ENCODE measurements around the gene SRPK3. TPM values are rescaled to one million over a fixed set of nuclear protein-coding genes. Genes with fewer than 3 reads are reported as not detected.
"Not testable (repeated sequence)": the region's sequence is repeated elsewhere in the genome, so short reads cannot be mapped to it uniquely, and the experiment has no call there.

The SRPK3 gene
- total and polyA plus RNA-seq, 5 donors: 27.0 to 53.1 (median 36.5) TPM

DNA sequence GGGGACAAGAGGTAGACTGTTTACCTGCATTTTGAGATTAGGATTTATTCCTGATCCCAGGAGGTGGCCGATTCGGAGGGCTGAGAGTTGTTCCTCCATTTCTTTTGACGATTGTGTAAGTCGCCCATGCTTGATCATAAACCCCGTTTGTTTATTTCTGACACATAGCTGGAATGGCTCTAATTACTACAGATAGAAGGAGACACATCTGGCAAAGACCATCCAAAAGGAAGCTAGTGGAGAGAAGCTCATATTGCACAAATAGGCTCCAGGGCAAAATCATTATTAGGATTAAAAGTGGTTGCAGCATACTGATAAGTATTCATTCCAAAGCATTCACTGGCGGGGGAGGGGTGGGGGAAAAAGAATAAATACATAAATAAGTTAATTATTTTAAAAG is 33.9 kb upstream of the SRPK3 start:
- H3K4me1 ChIP-seq (ENCODE audit: control insufficient read depth, insufficient read depth, low read length); H3K27me3 ChIP-seq (ENCODE audit: control insufficient read depth, insufficient read depth); ATAC-seq; H3K4me3 ChIP-seq (ENCODE audit: low read length); H3K27ac ChIP-seq (ENCODE audit: low read length); H3K9me3 ChIP-seq (ENCODE audit: control insufficient read depth, low read length); intact Hi-C loops (cut with DNase I); DNase-seq: not testable (repeated sequence)
- WGBS: 78% methylated on average over 6 of the region's 6 CpGs

DNA sequence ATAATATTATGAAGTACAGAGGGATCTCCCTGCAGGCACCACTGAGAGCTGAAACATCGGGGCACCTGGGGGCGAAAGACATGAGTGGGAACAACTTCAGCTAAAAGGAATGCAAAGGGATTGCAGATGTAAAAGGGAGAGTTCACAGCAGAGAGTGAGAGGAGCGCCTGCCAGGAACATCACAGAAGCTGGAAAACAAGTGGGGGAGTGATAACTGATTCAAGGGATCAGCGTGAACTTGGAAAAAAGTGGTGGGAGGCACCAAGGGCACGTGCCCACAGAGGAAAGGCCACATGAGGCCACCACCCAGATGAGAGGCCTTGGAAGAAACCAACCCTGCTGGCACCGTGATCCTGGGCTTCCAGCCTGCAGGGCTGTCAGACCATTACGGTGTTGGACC is 31.8 kb upstream of the SRPK3 start:
- H3K4me1 ChIP-seq (ENCODE audit: control insufficient read depth, insufficient read depth, low read length); intact Hi-C loops (cut with DNase I); ATAC-seq; H3K27ac ChIP-seq (ENCODE audit: low read length); H3K4me3 ChIP-seq (ENCODE audit: low read length); H3K27me3 ChIP-seq (ENCODE audit: control insufficient read depth, insufficient read depth); DNase-seq; H3K9me3 ChIP-seq (ENCODE audit: control insufficient read depth, low read length): not testable (repeated sequence)
- WGBS: 85% methylated on average over 7 of the region's 7 CpGs

GRCh38 chrX:153750127-153750774 is 30.6 kb upstream of the SRPK3 start:
- no peaks in the 10 kb centered on the region for H3K9me3 ChIP-seq (ENCODE audit: control insufficient read depth, low read length)
- no peak overlapping the region for H3K27ac ChIP-seq (ENCODE audit: low read length)
- no peak for ATAC-seq
- no peak for DNase-seq
- 81% methylated on average over 12 of the region's 12 CpGs for WGBS
- H3K4me3 ChIP-seq (ENCODE audit: low read length): no peak overlapping the region
- H3K4me1 ChIP-seq (ENCODE audit: control insufficient read depth, insufficient read depth, low read length): no peaks in the 10 kb centered on the region
- intact Hi-C loops (cut with DNase I): no loop called here
- no peaks in the 10 kb centered on the region for H3K27me3 ChIP-seq (ENCODE audit: control insufficient read depth, insufficient read depth)

- intact Hi-C loops (cut with DNase I): no loop called here
- H3K27me3 ChIP-seq (ENCODE audit: control insufficient read depth, insufficient read depth): no peaks in the 10 kb centered on the region
- no peak overlapping the region for H3K27ac ChIP-seq (ENCODE audit: low read length)
- H3K9me3 ChIP-seq (ENCODE audit: control insufficient read depth, low read length): no peaks in the 10 kb centered on the region
- DNase-seq: no peak
- ATAC-seq: no peak
- 68% methylated on average over 1 of the region's 1 CpG for WGBS
- no peak overlapping the region for H3K4me3 ChIP-seq (ENCODE audit: low read length)
- no peaks in the 10 kb centered on the region for H3K4me1 ChIP-seq (ENCODE audit: control insufficient read depth, insufficient read depth, low read length)
Observed at GRCh38 chrX:153755136-153755535, 25.7 kb upstream of the SRPK3 start.

GRCh38 chrX:153761863-153762262 is 19.0 kb upstream of the SRPK3 start:
- H3K27me3 ChIP-seq (ENCODE audit: control insufficient read depth, insufficient read depth): no peaks in the 10 kb centered on the region
- H3K9me3 ChIP-seq (ENCODE audit: control insufficient read depth, low read length): no peaks in the 10 kb centered on the region

GRCh38 chrX:153762626-153763173 is 18.1 kb upstream of the SRPK3 start:
- Histone ChIP-seq H3K9me3 (ENCODE audit: control insufficient read depth, low read length) (no peaks in the 10 kb centered on the region), H3K4me3 (ENCODE audit: low read length) (no peak overlapping the region), H3K27ac (ENCODE audit: low read length) (no peak overlapping the region), H3K27me3 (ENCODE audit: control insufficient read depth, insufficient read depth) (no peaks in the 10 kb centered on the region), H3K4me1 (ENCODE audit: control insufficient read depth, insufficient read depth, low read length) (no peaks in the 10 kb centered on the region)
- DNase-seq (peak in 2 of 3 donors; percentile 32 to 33), ATAC-seq (no peak)
- intact Hi-C loops (cut with DNase I): loop anchor here in 2 of 4 donors (10.0 kb wide), 1 partner anchor 192 kb away; no protein-coding TSS in a partner anchor
- 88% methylated on average over 14 of the region's 14 CpGs for WGBS

More at GRCh38 chrX:153761863-153762262, 19.0 kb upstream of the SRPK3 start:
- ATAC-seq (no peak), DNase-seq (no peak)
- WGBS: 78% methylated on average over 15 of the region's 15 CpGs
- Histone ChIP-seq H3K4me1 (ENCODE audit: control insufficient read depth, insufficient read depth, low read length) (no peaks in the 10 kb centered on the region), H3K4me3 (ENCODE audit: low read length) (no peak overlapping the region), H3K27ac (ENCODE audit: low read length) (no peak overlapping the region)
- intact Hi-C loops (cut with DNase I): loop anchor here in 2 of 4 donors (10.0 kb wide), 1 partner anchor 193 kb away; no protein-coding TSS in a partner anchor

GRCh38 chrX:153763298-153763932 is 17.4 kb upstream of the SRPK3 start:
- 89% methylated on average over 15 of the region's 18 CpGs for WGBS
- no peaks in the 10 kb centered on the region for H3K4me1 ChIP-seq (ENCODE audit: control insufficient read depth, insufficient read depth, low read length)
- peak in 2 of 3 donors; percentile 30 to 44 for DNase-seq
- no peak for ATAC-seq
- no peaks in the 10 kb centered on the region for H3K27me3 ChIP-seq (ENCODE audit: control insufficient read depth, insufficient read depth)
- H3K4me3 ChIP-seq (ENCODE audit: low read length): no peak overlapping the region
- no peak overlapping the region for H3K27ac ChIP-seq (ENCODE audit: low read length)
- no peaks in the 10 kb centered on the region for H3K9me3 ChIP-seq (ENCODE audit: control insufficient read depth, low read length)
- intact Hi-C loops (cut with DNase I): loop anchor here in 2 of 4 donors (10.0 kb wide), 1 partner anchor 191 kb away; no protein-coding TSS in a partner anchor

DNA sequence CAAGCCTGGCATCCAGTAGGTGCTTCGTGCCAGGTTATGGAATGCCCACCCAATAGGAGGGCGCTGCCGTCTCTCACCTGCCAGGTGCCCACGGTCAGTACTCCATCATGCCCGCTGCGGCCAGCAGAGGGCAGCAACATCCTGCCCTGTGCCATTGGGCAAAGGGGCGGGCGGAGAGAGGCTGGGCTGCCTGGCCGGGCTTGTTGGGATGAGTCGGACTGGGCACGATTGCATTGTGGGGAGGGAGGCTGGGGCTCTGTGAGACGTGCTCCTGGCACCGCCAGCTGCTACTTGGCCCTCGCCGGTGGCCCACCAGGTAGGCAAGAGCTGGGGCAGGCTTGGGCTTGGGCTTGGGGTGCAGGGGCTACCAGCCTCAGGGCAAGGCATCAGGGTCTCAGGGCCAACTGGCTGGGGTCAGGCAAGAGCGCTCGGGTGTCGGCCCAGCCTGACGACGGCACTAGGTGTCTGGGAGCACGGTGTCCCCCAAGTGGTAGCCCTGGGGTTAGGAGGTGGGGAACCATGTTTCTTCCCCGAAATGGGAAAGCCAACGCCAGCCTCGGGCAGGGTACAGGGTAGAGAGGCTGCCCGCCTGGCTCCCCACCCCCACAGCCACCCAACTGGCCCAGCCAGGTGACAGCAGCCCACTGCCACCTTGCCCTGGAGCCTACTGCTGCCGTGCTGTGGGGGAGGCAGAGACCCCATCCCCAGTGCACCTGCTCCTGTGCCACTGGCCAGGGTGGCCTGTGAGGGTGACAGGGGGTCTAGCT is 16.7 kb upstream of the SRPK3 start, which contains the start of gene PLXNB3:
Gene PLXNB3, plus strand, starts transcription at position 261 of the 767 bp plus-strand sequence. CDS start 1,287 bp downstream, outside the sequence.
- ATAC-seq: peak; percentile 73 to 79
- intact Hi-C loops (cut with DNase I): loop anchor here in 3 of 4 donors (2.0 to 10.0 kb wide), 2 partner anchors 189 to 191 kb away; no protein-coding TSS in a partner anchor
- H3K27me3 ChIP-seq (ENCODE audit: control insufficient read depth, insufficient read depth): no peaks in the 10 kb centered on the region
- H3K4me3 ChIP-seq (ENCODE audit: low read length): no peak within 1 kb of the TSS
- WGBS: 29% methylated on average over 26 of the region's 26 CpGs
- H3K4me1 ChIP-seq (ENCODE audit: control insufficient read depth, insufficient read depth, low read length): no peaks in the 10 kb centered on the region
- no peaks in the 10 kb centered on the region for H3K9me3 ChIP-seq (ENCODE audit: control insufficient read depth, low read length)
- peak; percentile 78 to 91 (median 91) for DNase-seq
- H3K27ac ChIP-seq (ENCODE audit: low read length): no peak within 1 kb of the TSS

DNA sequence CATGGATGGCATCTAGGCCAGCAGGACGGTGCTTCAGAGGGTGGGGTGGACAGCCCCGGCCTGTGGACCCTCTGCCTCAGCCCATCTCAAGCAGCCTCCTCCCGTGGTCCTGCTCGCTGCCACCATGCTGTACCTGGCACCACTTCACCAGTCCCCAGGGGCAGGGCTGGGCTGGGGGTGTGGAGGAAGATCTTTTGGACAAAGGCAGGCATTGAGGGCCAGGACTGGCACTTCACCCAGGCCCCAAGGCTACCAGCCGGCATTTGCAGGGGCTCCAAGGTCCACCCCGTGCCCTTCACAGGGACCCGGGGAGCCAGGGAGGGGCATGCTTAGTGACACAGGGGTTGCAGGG is 16.1 kb upstream of the SRPK3 start:
- intact Hi-C loops (cut with DNase I): loop anchor here in 3 of 4 donors (2.0 to 10.0 kb wide), 2 partner anchors 188 to 190 kb away; no protein-coding TSS in a partner anchor
- Histone ChIP-seq H3K27ac (ENCODE audit: low read length) (no peak overlapping the region), H3K4me3 (ENCODE audit: low read length) (no peak overlapping the region), H3K9me3 (ENCODE audit: control insufficient read depth, low read length) (no peaks in the 10 kb centered on the region), H3K4me1 (ENCODE audit: control insufficient read depth, insufficient read depth, low read length) (no peaks in the 10 kb centered on the region), H3K27me3 (ENCODE audit: control insufficient read depth, insufficient read depth) (no peaks in the 10 kb centered on the region)
- 70% methylated on average over 7 of the region's 7 CpGs for WGBS
- peak; percentile 5 to 23 for ATAC-seq
- DNase-seq: peak in 2 of 3 donors; percentile 30 to 65

GRCh38 chrX:153765138-153766079 is 15.4 kb upstream of the SRPK3 start:
- H3K27me3 ChIP-seq (ENCODE audit: control insufficient read depth, insufficient read depth): no peaks in the 10 kb centered on the region
- intact Hi-C loops (cut with DNase I): loop anchor here in 3 of 4 donors (2.0 to 10.0 kb wide), 2 partner anchors 187 to 189 kb away; no protein-coding TSS in a partner anchor
- H3K9me3 ChIP-seq (ENCODE audit: control insufficient read depth, low read length): no peaks in the 10 kb centered on the region
- H3K4me1 ChIP-seq (ENCODE audit: control insufficient read depth, insufficient read depth, low read length): no peaks in the 10 kb centered on the region
- 28% methylated on average over 22 of the region's 27 CpGs for WGBS
- H3K27ac ChIP-seq (ENCODE audit: low read length): peak overlapping the region; percentile 49
- DNase-seq (peak; percentile 39 to 82 (median 72)), ATAC-seq (peak; percentile 62 to 69)
- peak overlapping the region; percentile 20 for H3K4me3 ChIP-seq (ENCODE audit: low read length)

Measured in right cardiac atrium (tissue), 5 donors.